ENCODE data around the gene LY9. TPM values are rescaled to one million over a fixed set of nuclear protein-coding genes. Genes with fewer than 3 reads are reported as not detected.
"Not testable (repeated sequence)": the region's sequence is repeated elsewhere in the genome, so short reads cannot be mapped to it uniquely, and the experiment has no call there.

LY9 gene
- total RNA-seq, 1 donor from 2014 or later, result 0.34 TPM

- peaks cover 8% of the 10 kb centered on the region for H3K27me3 Mint-ChIP-seq (ENCODE audit: low read depth)
- no peak for DNase-seq (ENCODE audit: low spot score)
- no peak overlapping the region for H3K4me3 Mint-ChIP-seq (ENCODE audit: low read depth)
- intact Hi-C loops (cut with micrococcal nuclease), result no loop called here
- H3K27ac Mint-ChIP-seq, result no peak overlapping the region
- H3K4me1 Mint-ChIP-seq (ENCODE audit: low read depth), result peaks cover 23% of the 10 kb centered on the region
- no peaks in the 10 kb centered on the region for H3K36me3 Mint-ChIP-seq (ENCODE audit: low read depth)
- no peaks in the 10 kb centered on the region for H3K9me3 Mint-ChIP-seq
These were observed 70.8 kb downstream of the LY9 start for GRCh38 chr1:160866695-160867260.

GRCh38 chr1:160867651-160868050 lies 71.7 kb downstream of the LY9 start:
- H3K27me3 Mint-ChIP-seq (ENCODE audit: low read depth); intact Hi-C loops (cut with micrococcal nuclease); DNase-seq (ENCODE audit: low spot score); H3K4me3 Mint-ChIP-seq (ENCODE audit: low read depth); H3K9me3 Mint-ChIP-seq; H3K27ac Mint-ChIP-seq; H3K36me3 Mint-ChIP-seq (ENCODE audit: low read depth): not testable (repeated sequence)
- peaks cover 16% of the 10 kb centered on the region for H3K4me1 Mint-ChIP-seq (ENCODE audit: low read depth)

DNA sequence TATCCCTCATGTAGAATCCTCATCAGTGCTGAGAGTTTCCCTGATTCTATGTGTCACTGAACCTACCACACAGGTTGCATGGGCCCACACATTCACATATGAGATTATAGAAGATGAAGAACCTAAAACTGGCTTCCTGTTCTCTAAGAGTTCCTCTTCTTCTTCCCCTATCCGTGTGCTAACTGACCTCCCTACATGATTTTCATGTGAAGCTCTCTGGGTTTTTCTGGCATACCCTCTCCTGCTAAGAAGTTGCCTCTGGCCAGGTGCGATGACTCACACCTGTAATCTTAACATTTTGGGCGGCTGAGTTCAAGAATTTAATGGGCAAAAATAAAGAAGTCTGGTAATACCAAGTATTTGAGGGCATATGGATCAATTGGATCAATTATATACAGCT lies 72.2 kb downstream of the LY9 start:
- intact Hi-C loops (cut with micrococcal nuclease), result no loop called here
- H3K4me3 Mint-ChIP-seq (ENCODE audit: low read depth), result no peak overlapping the region
- no peak for DNase-seq (ENCODE audit: low spot score)
- peaks cover 8% of the 10 kb centered on the region for H3K27me3 Mint-ChIP-seq (ENCODE audit: low read depth)
- no peaks in the 10 kb centered on the region for H3K9me3 Mint-ChIP-seq
- no peak overlapping the region for H3K27ac Mint-ChIP-seq
- peaks cover 11% of the 10 kb centered on the region for H3K4me1 Mint-ChIP-seq (ENCODE audit: low read depth)
- no peaks in the 10 kb centered on the region for H3K36me3 Mint-ChIP-seq (ENCODE audit: low read depth)

GRCh38 chr1:160874935-160875334 lies 79.0 kb downstream of the LY9 start:
- Mint-ChIP-seq H3K4me1 (ENCODE audit: low read depth) (peaks cover 10% of the 10 kb centered on the region), H3K9me3 (no peaks in the 10 kb centered on the region), H3K27me3 (ENCODE audit: low read depth) (peaks cover 5% of the 10 kb centered on the region), H3K4me3 (ENCODE audit: low read depth) (no peak overlapping the region), H3K36me3 (ENCODE audit: low read depth) (no peaks in the 10 kb centered on the region), H3K27ac (no peak overlapping the region)
- no peak for DNase-seq (ENCODE audit: low spot score)
- intact Hi-C loops (cut with micrococcal nuclease), result loop anchor here (5.0 kb wide), 2 partner anchors 78 to 193 kb away; partner anchors contain the start of gene LY9

DNA sequence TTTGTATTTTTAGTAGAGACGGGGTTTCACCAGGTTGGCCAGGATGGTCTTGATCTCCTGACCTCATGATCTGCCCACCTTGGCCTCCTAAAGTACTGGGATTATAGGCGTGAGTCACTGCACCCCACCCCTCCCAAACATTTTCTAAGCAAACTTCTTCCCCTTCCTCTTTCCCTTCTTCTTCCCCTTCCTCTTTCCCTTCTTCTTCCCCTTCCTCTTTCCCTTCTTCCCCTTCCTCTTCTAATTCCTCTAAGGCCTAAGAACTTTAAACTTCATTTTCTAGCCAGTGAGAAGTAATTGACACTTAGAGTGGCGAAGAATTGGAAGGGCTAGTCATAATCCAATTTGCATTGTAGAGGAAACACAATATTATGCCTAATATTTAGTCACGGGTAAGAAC lies 79.6 kb downstream of the LY9 start:
- not testable (repeated sequence) for H3K27me3 Mint-ChIP-seq (ENCODE audit: low read depth); H3K4me1 Mint-ChIP-seq (ENCODE audit: low read depth); H3K36me3 Mint-ChIP-seq (ENCODE audit: low read depth); H3K9me3 Mint-ChIP-seq; H3K4me3 Mint-ChIP-seq (ENCODE audit: low read depth); DNase-seq (ENCODE audit: low spot score); H3K27ac Mint-ChIP-seq
- intact Hi-C loops (cut with micrococcal nuclease), result loop anchor here (5.0 kb wide), 2 partner anchors 78 to 193 kb away; partner anchors contain the start of gene LY9

GRCh38 chr1:160876311-160876710 lies 80.3 kb downstream of the LY9 start:
- no peak for DNase-seq (ENCODE audit: low spot score)
- H3K9me3 Mint-ChIP-seq, result no peaks in the 10 kb centered on the region
- no peaks in the 10 kb centered on the region for H3K36me3 Mint-ChIP-seq (ENCODE audit: low read depth)
- intact Hi-C loops (cut with micrococcal nuclease), result loop anchor here (2.0 to 5.0 kb wide), 3 partner anchors 79 to 194 kb away; partner anchors contain the start of gene LY9
- peaks cover 10% of the 10 kb centered on the region for H3K4me1 Mint-ChIP-seq (ENCODE audit: low read depth)
- H3K27ac Mint-ChIP-seq, result no peak overlapping the region
- no peak overlapping the region for H3K4me3 Mint-ChIP-seq (ENCODE audit: low read depth)
- peaks cover 5% of the 10 kb centered on the region for H3K27me3 Mint-ChIP-seq (ENCODE audit: low read depth)

- no peak overlapping the region for H3K4me3 Mint-ChIP-seq (ENCODE audit: low read depth)
- no peaks in the 10 kb centered on the region for H3K36me3 Mint-ChIP-seq (ENCODE audit: low read depth)
- H3K27ac Mint-ChIP-seq, result no peak overlapping the region
- H3K27me3 Mint-ChIP-seq (ENCODE audit: low read depth), result peaks cover 5% of the 10 kb centered on the region
- DNase-seq (ENCODE audit: low spot score), result no peak
- H3K4me1 Mint-ChIP-seq (ENCODE audit: low read depth), result peaks cover 10% of the 10 kb centered on the region
- H3K9me3 Mint-ChIP-seq, result no peaks in the 10 kb centered on the region
- intact Hi-C loops (cut with micrococcal nuclease), result loop anchor here (1.0 to 5.0 kb wide), 4 partner anchors 42 to 195 kb away; partner anchors contain the start of gene LY9
These were observed 81.2 kb downstream of the LY9 start for GRCh38 chr1:160877221-160877620.

Other genes starting within 250 kb of the LY9 start
- 14.1 and 14.9 TPM in 2 replicates for gene CD84, start 216.7 kb upstream of the LY9 start, total RNA-seq
- gene SLAMF1, start 149.1 kb upstream of the LY9 start, total RNA-seq, result 74.6 and 78.8 TPM in 2 replicates
- gene CD48, start 84.4 kb upstream of the LY9 start, total RNA-seq, result 101 and 103 TPM in 2 replicates
- gene SLAMF7, start 56.9 kb upstream of the LY9 start, total RNA-seq, result 4.1 and 5.5 TPM in 2 replicates
- gene CD244, start 66.7 kb downstream of the LY9 start, total RNA-seq, result 0.21 and 0.32 TPM in 2 replicates
- gene ITLN1, start 89.0 kb downstream of the LY9 start, total RNA-seq, result not detected in 2 replicates
- gene ITLN2, start 158.6 kb downstream of the LY9 start, total RNA-seq, result not detected in 2 replicates
- gene F11R, start 225.0 kb downstream of the LY9 start, total RNA-seq, result 15.4 and 15.5 TPM in 2 replicates
- 49.0 and 49.1 TPM in 2 replicates for gene TSTD1, start 242.8 kb downstream of the LY9 start, total RNA-seq
- gene USF1, start 249.8 kb downstream of the LY9 start, total RNA-seq, result 49.1 and 53.2 TPM in 2 replicates

All from activated T-helper 2 cell treated with anti-CD3 and anti-CD28 coated beads, Interferon-gamma antibody, Interleukin-2, Interleukin-4, amounts not matched to agents 10 μg/mL and 5 μg/mL and 100 μg/mL, durations not matched to agents 14 hours and 24 hours and 36 hours (primary cell).